ENCODE measurements around the gene EPB41. TPM values are rescaled to one million over a fixed set of nuclear protein-coding genes. Genes with fewer than 3 reads are reported as not detected.

EPB41 gene
- total RNA-seq, 1 donor from 2014 or later = 109 TPM

DNA sequence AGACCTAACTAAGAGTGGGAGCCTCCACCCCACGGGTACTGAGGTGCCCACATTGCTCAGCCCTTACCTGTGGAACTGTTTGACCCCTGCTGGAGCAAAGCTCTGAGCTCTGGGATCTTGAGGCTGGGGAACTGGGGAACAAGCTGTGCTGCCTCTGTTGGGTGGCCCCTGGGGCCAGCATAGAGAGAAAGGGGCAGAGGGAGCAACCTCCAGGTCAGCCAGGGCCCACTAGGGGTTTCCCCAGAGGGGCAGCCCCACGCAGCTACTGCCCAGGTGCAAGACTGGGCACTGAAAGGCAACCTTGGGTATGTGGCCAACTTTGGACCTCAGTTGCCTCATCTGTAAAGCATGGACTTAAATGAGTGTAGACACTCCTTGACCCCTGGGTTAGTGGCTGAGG, 23.5 kb upstream of the EPB41 start:
- DNase-seq (ENCODE audit: low spot score) = no peak

DNA sequence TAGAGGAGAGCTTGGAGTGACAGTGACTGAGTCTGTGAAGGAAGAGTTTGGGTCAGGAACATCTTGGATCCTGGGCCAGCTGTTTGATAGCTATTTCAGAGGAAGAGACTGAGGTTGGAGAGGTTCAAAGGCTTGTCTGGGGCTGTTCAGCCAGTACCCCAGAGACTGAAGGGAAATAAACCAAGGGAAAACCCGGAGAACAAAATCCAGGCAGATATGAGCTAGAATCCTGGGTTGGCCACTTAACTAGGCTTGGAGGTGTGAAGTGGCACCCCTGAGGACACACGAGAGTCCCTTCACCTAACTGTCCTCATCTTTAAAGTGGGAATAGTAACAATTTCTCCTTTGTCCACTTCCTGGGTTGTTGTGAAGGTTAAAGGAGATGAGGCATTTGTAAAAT, 23.1 kb upstream of the EPB41 start:
- DNase-seq (ENCODE audit: low spot score) = no peak

GRCh38 chr1:28893403-28894102, 20.8 kb upstream of the EPB41 start:
- DNase-seq (ENCODE audit: low spot score) = no peak

DNA sequence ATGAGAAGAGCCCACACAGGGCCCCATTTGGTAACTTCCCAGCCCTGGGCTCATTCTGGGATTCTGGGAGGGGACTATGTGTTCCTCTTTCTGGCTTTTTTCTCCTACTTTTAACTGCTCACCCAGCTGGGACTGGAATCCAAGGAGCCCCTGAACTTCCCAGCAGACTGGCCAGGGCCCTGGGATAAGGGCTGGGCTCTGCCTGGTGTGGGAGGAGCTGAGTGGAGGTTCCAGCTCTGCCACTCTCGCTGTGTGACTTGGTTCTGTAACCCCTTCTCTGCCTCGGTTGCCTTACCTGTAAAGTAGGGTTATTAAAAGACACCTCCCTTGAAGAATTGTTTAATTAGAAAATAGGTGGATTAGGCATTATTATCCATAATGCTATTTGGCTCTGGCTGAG, 19.6 kb upstream of the EPB41 start:
- DNase-seq (ENCODE audit: low spot score) = no peak

DNA sequence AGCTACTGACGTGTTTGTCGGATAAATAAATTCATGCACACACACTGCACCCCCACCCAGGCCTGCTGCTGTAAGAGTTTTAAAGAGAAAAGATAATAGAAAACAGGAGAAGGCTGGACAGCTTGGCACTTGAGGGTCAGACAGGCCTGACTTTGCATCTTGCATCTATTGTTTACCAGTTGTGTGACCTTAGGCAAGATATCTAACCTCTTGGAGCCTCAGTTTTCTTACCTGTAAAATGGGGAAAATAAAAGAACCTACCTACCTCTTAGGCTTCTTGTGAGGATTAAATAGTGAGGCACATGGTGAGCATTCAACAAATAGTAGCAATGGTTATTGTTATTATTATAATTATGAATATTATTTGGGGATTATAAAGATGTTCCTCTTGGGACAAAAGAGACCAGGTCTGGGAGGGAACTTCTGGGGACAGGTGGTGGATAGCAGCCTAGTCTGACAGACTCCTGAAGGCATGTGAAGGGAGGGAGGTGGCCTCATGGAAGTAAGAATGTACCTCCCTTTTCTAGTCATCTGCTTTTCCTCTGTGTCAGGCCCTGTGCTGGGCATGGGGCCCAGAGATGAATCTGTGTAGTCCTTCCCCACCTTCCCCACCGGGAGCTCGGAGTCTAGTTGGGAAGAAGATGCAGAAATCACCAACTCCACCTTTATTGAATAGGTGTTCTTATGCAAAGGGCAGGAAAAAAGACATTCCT, 18.3 kb upstream of the EPB41 start:
- no peak for DNase-seq (ENCODE audit: low spot score)

GRCh38 chr1:28896609-28896986, 17.8 kb upstream of the EPB41 start:
- no peak for DNase-seq (ENCODE audit: low spot score)

GRCh38 chr1:28897789-28898188, 16.6 kb upstream of the EPB41 start:
- no peak for DNase-seq (ENCODE audit: low spot score)

- no peak for DNase-seq (ENCODE audit: low spot score)
Observed at GRCh38 chr1:28898405-28898881, 15.9 kb upstream of the EPB41 start.

DNA sequence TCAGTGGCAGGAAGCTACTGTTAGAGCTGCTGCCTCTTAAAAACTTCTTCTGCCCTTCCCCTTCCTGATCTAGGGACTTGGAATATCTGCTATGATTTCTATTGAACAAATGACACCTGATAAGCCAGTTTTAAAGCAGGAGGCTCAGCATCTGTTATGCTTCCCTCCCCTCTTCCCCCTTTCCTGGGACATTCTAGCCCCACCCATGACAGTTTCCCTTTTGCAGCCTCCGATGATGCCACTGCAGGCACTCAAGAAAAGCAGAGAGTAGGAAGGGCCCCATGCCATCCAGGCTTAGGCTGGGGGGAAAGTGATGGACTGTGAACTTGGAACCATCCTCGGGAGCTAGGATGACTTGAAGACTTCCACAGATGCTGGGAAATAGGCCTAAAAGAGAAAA, 15.1 kb upstream of the EPB41 start:
- no peak for DNase-seq (ENCODE audit: low spot score)

DNA sequence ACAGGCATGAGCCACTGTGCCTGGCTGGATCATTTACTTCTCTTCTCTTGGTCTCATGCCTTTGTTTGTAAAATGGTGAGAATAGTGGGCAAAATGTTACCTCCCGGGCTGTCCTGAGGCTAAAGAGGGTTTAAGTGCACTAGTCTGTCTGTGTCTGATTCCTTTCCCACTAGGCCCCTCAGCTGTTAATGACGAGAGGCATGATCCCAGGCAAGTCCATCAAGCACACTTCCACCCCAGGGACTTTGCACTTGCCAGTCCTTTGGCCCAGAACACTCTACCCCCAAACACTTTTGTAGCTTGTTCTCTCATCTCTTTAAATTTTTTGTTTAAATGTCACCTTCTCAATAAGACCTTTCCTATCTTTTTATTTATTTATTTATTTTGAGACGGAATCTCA, 13.8 kb upstream of the EPB41 start:
- no peak for DNase-seq (ENCODE audit: low spot score)

- no peak for DNase-seq (ENCODE audit: low spot score)
Observed at GRCh38 chr1:28902738-28903137, 11.6 kb upstream of the EPB41 start.

GRCh38 chr1:28905921-28906666, 8.3 kb upstream of the EPB41 start:
- DNase-seq (ENCODE audit: low spot score) = no peak

DNA sequence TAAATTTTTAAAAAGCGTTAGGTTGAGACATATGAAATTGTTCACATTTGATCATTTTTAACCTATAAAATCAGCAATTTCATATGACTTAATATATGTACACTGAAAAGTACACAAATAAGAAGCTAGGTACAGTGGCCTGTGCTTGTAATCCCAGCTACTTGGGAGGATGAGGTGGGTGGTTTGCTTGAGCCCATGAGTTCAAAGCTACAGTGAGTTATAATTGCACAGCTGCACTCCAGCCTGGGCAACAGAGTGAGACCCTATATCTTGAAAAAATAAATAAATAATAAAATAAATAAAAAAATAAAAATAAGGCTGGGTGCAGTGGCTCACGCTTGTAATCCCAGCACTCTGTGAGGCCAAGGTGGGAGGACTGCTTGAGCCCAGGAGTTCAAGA, 5.2 kb upstream of the EPB41 start:
- no peak for DNase-seq (ENCODE audit: low spot score)

DNA sequence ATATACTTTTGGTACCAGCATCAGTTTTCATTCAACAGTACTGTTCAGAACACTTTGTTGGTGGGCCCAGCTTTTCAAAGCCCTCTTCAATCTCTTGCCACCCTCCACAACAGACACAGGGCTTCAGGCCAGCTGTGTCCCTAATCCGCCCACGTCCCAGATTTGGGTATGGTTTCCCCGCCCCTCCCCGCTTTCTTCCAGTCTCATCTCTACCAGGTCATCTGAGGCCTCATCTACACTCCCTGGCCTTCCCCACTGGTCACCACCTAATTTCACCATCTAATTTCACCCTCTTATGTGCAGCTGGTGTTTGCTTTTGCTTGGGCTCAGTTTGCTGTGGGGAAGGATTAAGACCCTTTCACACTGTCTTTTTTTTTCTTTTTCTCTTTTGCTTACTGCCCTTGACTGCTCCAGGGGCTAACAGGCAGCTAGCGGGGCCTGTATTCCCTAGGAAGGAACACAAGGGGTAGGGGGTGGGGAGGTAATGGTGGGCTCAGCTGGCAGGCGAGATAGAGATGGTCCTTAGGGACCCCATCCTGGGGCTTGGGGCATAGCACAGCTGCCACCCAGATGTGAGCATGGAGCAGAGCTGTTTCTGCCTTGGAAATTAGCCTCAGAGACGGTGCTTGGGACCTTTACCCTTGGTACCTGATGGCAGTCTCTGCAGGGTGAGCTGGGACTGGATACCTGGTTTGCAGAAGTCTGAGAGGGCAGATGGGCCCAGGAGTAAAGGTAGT, 3.8 kb upstream of the EPB41 start:
- no peak for DNase-seq (ENCODE audit: low spot score)

DNA sequence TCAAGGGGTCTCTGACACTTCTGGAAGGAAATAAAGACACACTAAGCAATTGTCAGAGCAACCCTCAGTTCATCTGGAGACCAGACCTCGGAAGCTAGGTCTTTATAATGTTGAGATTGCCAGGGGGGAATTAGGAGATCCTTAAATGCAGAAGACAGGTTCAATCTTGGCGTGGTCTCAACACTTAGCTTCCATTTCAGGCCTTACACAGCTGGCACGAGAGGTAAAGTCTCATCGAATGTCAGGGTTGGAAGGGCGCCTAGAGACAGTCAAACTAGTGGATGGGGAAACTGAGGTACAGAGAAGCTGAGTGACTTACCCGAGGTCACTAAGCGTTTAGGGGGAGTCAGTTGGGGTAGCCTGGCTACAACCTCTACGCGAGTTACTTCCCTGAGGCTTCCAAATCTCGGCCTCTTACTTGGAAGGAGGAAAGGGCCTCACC, 562 bp upstream of the EPB41 start:
- no peak for DNase-seq (ENCODE audit: low spot score)

- DNase-seq (ENCODE audit: low spot score) = no peak
Observed at GRCh38 chr1:28915031-28915895, 894 bp downstream of the EPB41 start.

- no peak for DNase-seq (ENCODE audit: low spot score)
Observed at GRCh38 chr1:28917757-28918118, 3.4 kb downstream of the EPB41 start.

- no peak for DNase-seq (ENCODE audit: low spot score)
Observed at GRCh38 chr1:28921286-28921869, 7.0 kb downstream of the EPB41 start.

DNA sequence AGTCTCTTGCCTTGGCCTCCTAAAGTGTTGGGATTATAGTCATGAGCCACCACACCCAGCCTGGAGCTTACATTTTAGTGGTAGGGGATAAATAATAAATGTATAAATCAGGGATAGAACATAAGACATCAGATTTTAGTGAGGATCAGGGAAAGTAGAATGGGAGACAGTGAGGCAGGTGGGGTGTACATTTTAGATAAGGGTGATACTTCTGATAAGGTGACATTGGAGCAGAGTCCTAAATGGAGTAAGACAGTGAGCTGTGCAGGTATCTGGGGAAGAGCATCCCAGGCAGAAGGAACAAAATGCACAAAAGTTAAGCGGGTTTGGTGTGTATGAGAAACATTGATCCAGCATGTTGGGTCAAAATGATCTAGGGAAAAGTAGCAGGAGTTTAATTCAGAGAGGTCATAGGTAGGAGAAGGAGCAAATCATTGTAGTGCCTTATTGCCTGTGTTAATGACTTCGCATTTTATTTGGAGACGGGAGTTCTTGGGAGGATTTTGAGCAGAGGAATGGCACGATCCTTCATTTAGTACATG, 11.1 kb downstream of the EPB41 start:
- DNase-seq (ENCODE audit: low spot score) = no peak

DNA sequence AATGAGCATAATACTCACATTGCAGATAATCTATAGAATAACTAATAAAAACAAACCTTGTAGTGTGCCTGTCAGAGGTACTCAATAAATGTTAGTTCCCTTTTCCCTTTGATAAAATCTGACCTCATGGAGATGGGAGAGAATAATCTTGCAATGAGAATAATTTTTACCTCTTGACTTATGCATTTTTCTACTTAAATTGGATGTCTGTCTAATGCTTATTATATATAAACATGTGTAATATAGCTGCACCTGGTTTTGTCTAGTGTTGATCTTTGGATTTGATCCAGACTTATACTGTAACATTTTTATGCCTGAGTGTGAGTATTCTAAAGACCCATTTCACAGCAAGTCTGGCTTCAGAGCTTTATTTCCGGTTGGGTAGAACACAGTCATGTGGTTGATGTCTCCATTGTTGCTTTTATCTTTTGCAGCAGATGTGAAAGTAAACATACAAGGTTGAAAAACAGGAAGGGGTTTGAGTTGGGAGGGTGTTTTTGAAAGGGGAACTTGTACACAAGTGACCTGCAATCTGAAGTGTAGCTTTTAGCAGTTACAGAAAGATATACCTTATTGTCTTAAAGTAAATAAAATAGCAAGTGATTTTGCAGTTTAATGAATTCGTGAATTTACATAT, 12.4 kb downstream of the EPB41 start:
- DNase-seq (ENCODE audit: low spot score) = no peak
